RWPE2 (cell line): ENCODE measurements around the gene GLYR1.

ENCODE experiments used
- ATAC-seq: fragments of 200-7000 bp; cut with Tn5 transposase; 3 replicates; pipeline ENCODE4 v1.9.1; 2021; ENCODE audit warnings: low read depth
- DNase-seq: peaks from one replicate; pipeline ENCODE4 v3.0.0-alpha.2; 2020; ENCODE audit warnings: low spot score
- H3K27ac ChIP-seq: fragments of 450-650 bp; 2 replicates; pipeline ENCODE4 v1.5.1; 2017; ENCODE audit warnings: mild to moderate bottlenecking; ENCODE audit not compliant: poor library complexity, severe bottlenecking
- H3K27me3 ChIP-seq: fragments of 250-450 bp; sonication (Bioruptor Pico); 2 replicates; pipeline ENCODE4 v1.5.1; 2021; ENCODE audit warnings: mild to moderate bottlenecking, moderate library complexity; ENCODE audit not compliant: insufficient read depth, poor library complexity, severe bottlenecking
- H3K36me3 ChIP-seq: fragments of 250-450 bp; sonication (Bioruptor Pico); 2 replicates; pipeline ENCODE4 v1.5.1; 2020; ENCODE audit warnings: low read depth, mild to moderate bottlenecking, moderate library complexity
- H3K4me1 ChIP-seq: fragments of 250-450 bp; sonication (Bioruptor Pico); 2 replicates; pipeline ENCODE4 v1.5.1; 2021; ENCODE audit warnings: mild to moderate bottlenecking, moderate library complexity; ENCODE audit not compliant: insufficient read depth, poor library complexity, severe bottlenecking
- H3K4me3 ChIP-seq: fragments of 250-450 bp; sonication (Bioruptor Pico); 2 replicates; pipeline ENCODE4 v1.5.1; 2021; ENCODE audit warnings: mild to moderate bottlenecking, moderate library complexity; ENCODE audit not compliant: severe bottlenecking
- H3K9me3 ChIP-seq: fragments of 250-450 bp; sonication (Bioruptor Pico); 2 replicates; pipeline ENCODE4 v1.5.1; 2021; ENCODE audit warnings: mild to moderate bottlenecking, moderate library complexity; ENCODE audit not compliant: severe bottlenecking
- CTCF ChIP-seq: fragments of 450-650 bp; IDR thresholded peaks from one replicate; pipeline ENCODE4 v1.5.1; 2017; ENCODE audit warnings: mild to moderate bottlenecking, moderate library complexity; ENCODE audit not compliant: poor library complexity, severe bottlenecking

GLYR1 gene

GRCh38 chr16:4868535-4868934, 21.4 kb upstream of the GLYR1 start:
- no peak for TF ChIP-seq CTCF
- no peaks in the 10 kb centered on the region for H3K4me1 ChIP-seq
- H3K27ac ChIP-seq: no peak overlapping the region
- DNase-seq: no peak
- H3K27me3 ChIP-seq: no peaks in the 10 kb centered on the region
- H3K36me3 ChIP-seq: peaks cover 81% of the 10 kb centered on the region
- H3K9me3 ChIP-seq: no peaks in the 10 kb centered on the region
- ATAC-seq: no peak
- H3K4me3 ChIP-seq: no peak overlapping the region

DNA sequence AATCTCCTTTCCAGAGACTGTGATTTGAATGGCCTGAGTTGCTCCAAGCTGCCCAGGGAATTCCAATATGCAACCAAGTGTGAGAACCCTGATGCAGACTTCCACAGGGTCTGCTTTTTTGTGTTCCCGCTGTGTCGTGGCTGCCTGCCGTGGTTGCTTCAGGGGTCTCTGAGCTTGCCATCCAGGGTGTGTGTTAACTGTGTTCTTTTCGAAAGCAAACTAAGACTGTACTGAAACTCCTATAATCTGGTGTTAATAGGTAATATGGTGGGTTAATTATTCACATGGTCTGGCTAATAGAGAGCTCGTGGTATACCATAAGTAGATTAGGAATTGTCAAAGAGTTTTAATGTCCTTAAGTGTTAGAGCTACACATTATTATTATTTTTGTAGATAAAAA, 20.9 kb upstream of the GLYR1 start:
- ATAC-seq (no peak), DNase-seq (no peak)
- H3K9me3 ChIP-seq: no peaks in the 10 kb centered on the region
- no peaks in the 10 kb centered on the region for H3K27me3 ChIP-seq
- no peak for TF ChIP-seq CTCF
- no peaks in the 10 kb centered on the region for H3K4me1 ChIP-seq
- peaks cover 79% of the 10 kb centered on the region for H3K36me3 ChIP-seq
- no peak overlapping the region for H3K27ac ChIP-seq
- H3K4me3 ChIP-seq: no peak overlapping the region

DNA sequence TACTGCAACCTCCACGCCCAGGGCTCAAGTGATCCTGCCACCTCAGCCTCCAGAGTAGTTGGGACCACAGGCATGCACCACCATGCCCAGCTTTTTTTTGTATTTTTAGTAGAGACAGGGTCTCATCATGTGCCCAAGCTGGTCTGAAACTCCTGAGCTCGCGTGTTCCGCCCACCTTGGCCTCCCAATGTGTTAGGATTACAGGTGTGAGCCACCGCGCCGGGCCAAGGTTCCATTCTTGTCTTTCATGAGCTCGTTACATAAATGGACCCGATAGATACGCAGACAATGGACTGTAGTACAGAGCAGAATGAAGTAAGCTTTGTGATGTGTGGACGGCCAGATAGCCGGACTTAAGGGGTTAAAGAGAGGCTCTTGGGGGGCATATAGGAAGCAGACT, 19.5 kb upstream of the GLYR1 start:
- H3K4me3 ChIP-seq: no peak overlapping the region
- TF ChIP-seq CTCF: no peak
- peaks cover 79% of the 10 kb centered on the region for H3K36me3 ChIP-seq
- H3K4me1 ChIP-seq: peaks cover 9% of the 10 kb centered on the region
- no peaks in the 10 kb centered on the region for H3K9me3 ChIP-seq
- DNase-seq (no peak), ATAC-seq (no peak)
- H3K27ac ChIP-seq: no peak overlapping the region
- no peaks in the 10 kb centered on the region for H3K27me3 ChIP-seq

GRCh38 chr16:4865231-4865860, 18.3 kb upstream of the GLYR1 start:
- DNase-seq (no peak), ATAC-seq (no peak)
- Histone ChIP-seq H3K36me3 (peaks cover 81% of the 10 kb centered on the region), H3K4me1 (peaks cover 9% of the 10 kb centered on the region), H3K27ac (no peak overlapping the region), H3K4me3 (no peak overlapping the region), H3K9me3 (no peaks in the 10 kb centered on the region), H3K27me3 (no peaks in the 10 kb centered on the region)
- TF ChIP-seq CTCF: no peak

DNA sequence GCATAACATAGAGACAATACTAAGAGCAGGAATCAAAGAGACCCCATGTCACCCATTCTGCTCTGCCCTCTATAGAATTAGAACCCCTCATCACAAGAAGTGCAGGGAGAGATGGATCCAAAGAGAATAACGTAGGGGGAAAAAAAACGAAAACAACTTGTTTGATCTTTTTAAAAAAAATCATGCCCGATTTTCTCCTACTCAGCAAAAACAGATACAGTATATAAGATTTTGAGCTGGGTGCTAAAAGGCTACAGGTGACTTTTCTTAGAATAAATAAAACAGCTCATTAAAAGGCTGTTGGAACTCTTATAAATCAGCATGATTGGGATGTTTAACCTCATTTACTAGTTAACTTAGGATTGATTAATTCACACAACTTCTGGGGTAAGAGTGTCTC, 17.6 kb upstream of the GLYR1 start:
- Histone ChIP-seq H3K36me3 (peaks cover 81% of the 10 kb centered on the region), H3K27me3 (no peaks in the 10 kb centered on the region), H3K4me3 (no peak overlapping the region), H3K4me1 (peaks cover 9% of the 10 kb centered on the region), H3K9me3 (no peaks in the 10 kb centered on the region), H3K27ac (no peak overlapping the region)
- no peak for DNase-seq
- no peak for ATAC-seq
- no peak for TF ChIP-seq CTCF
